H1 (cell line): ENCODE measurements around the gene AAK1. TPM values are rescaled to one million over a fixed set of nuclear protein-coding genes. Genes with fewer than 3 reads are reported as not detected.

Source experiments
- SP2 ChIP-seq: IDR thresholded peaks from 2 replicates; pipeline ENCODE4 v1.6.1; 2012; ENCODE audit warnings: mild to moderate bottlenecking, low read length, inconsistent platforms
- polyA plus RNA-seq, 7 experiments: library from polyadenylated mRNA; depleted of rRNA in 3 of 7; stranded (reverse) in 5 of 7; unstranded in 2 of 7; fragments of >200 nt in 5 of 7; fragments of 200-250 nt in 2 of 7; gene quantifications; 1 replicate in 5 of 7; 2 replicates in 1 of 7; 4 replicates in 1 of 7; pipeline versions ENCODE4 v1.2.1 to v1.2.3, GENCODE V29; 2011 to 2013; ENCODE audit warnings: missing spikeins in 2 of 7, mixed read lengths in 2 of 7
- total RNA-seq: library from RNA; stranded (reverse); fragmentation: NEBNext Ultra II Directional; extraction: Animal tissue kit (Norgen Biotek cat#: 25700); gene quantifications from 2 replicates; pipeline ENCODE4 v1.2.1, GENCODE V29; 2021

Gene AAK1
- total and polyA plus RNA-seq, 2 of the 8 experiments (the other 6 are each of a cell fraction or from before 2014, with no cell fraction given), result 10.0 to 40.5 TPM

DNA sequence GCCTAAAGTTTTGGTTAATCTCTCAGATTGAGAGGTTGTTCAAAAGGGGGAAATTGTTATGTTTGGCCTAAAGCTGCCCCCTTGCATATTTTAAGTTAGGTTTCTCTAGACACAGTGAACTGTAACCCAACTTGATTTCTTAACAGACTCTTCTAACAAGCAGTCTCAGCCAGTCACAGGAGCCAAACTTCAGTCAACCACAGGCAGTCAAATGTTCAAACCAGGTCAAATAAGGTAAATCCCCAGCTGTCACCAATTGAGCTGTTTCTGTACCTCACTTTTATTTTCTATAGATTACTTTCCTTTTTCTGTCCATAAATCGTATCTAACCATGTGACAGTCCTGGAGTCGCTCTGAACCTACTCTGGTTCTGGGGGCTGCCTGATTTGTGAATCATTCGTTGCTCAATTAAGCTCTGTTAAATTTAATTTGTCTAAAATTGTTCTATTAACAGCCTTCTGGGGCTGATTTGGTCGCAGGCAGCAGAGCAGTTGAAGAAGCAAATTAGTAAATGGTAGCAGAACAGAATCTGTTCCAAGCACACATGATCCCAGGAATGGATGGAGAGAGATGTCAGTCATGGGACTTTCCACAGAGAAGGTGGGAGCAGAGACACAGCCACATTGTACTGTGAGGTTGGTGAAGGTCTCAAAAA, 189.9 kb downstream of the AAK1 start (continued):
- TF ChIP-seq SP2, result no peak
